ENCODE results near the gene TMEM252. TPM values are rescaled to one million over a fixed set of nuclear protein-coding genes. Genes with fewer than 3 reads are reported as not detected.
A peak's percentile ranks its signal among the peaks of the same experiment; 100 is the strongest.

The TMEM252 gene
- total and polyA plus RNA-seq, 4 donors = not detected

- no peak for TF ChIP-seq CTCF (IDR thresholded peaks at IDR 0.05; ENCODE audit: control extremely low read depth, extremely low read depth)
- Histone ChIP-seq H3K4me1 (ENCODE audit: control insufficient read depth in 5 of 5, insufficient read depth in 5 of 5, low read length in 5 of 5) (peaks cover 3 to 33% (median 14%) of the 10 kb centered on the region in 5 donors), H3K36me3 (ENCODE audit: control insufficient read depth in 4 of 4, insufficient read depth in 4 of 4, low read length in 4 of 4) (no peaks in the 10 kb centered on the region), H3K4me3 (no peak overlapping the region), H3K27me3 (ENCODE audit: control insufficient read depth in 3 of 3, insufficient read depth in 3 of 3, low read length in 2 of 3) (no peaks in the 10 kb centered on the region), H3K9ac (ENCODE audit: insufficient read depth in 1 of 2, low read length in 2 of 2) (no peak overlapping the region), H3K9me3 (ENCODE audit: control insufficient read depth in 4 of 4, insufficient read depth in 3 of 4, low read length in 3 of 4) (peaks cover 0 to 4% (median 0%) of the 10 kb centered on the region in 4 donors), H3K27ac (ENCODE audit: low read depth in 1 of 2, low read length in 1 of 2) (no peak overlapping the region)
- ATAC-seq (ENCODE audit: insufficient read depth, low FRiP score) (no peak), DNase-seq (peak in 1 of 3 donors; percentile 26)
- WGBS, 2 donors = 50 to 68% methylated on average over 2 of the region's 2 CpGs
Observed at GRCh38 chr9:68541568-68541967, 885 bp upstream of the TMEM252 start.

GRCh38 chr9:68538200-68538599 is 2.5 kb downstream of the TMEM252 start:
- WGBS, 2 donors = 75 to 87% methylated on average over 3 of the region's 3 CpGs
- peak overlapping the region; percentile 4 to 78 for H3K27ac ChIP-seq (ENCODE audit: low read depth in 1 of 2, low read length in 1 of 2)

GRCh38 chr9:68537616-68537880 is 3.1 kb downstream of the TMEM252 start:
- Histone ChIP-seq H3K9me3 (ENCODE audit: control insufficient read depth in 4 of 4, insufficient read depth in 3 of 4, low read length in 3 of 4) (peaks cover 0 to 4% (median 0%) of the 10 kb centered on the region in 4 donors), H3K27me3 (ENCODE audit: control insufficient read depth in 3 of 3, insufficient read depth in 3 of 3, low read length in 2 of 3) (no peaks in the 10 kb centered on the region), H3K9ac (ENCODE audit: insufficient read depth in 1 of 2, low read length in 2 of 2) (peak overlapping the region in 1 of 2 donors; percentile 50), H3K36me3 (ENCODE audit: control insufficient read depth in 4 of 4, insufficient read depth in 4 of 4, low read length in 4 of 4) (peaks cover 0 to 7% (median 3%) of the 10 kb centered on the region in 4 donors), H3K27ac (ENCODE audit: low read depth in 1 of 2, low read length in 1 of 2) (peak overlapping the region; percentile 17 to 78), H3K4me3 (no peak overlapping the region), H3K4me1 (ENCODE audit: control insufficient read depth in 5 of 5, insufficient read depth in 5 of 5, low read length in 5 of 5) (peaks cover 3 to 34% (median 13%) of the 10 kb centered on the region in 5 donors)
- DNase-seq (no peak), ATAC-seq (ENCODE audit: insufficient read depth, low FRiP score) (no peak)
- WGBS, 2 donors = 81% methylated on average over 1 of the region's 1 CpG
- no peak for TF ChIP-seq CTCF (IDR thresholded peaks at IDR 0.05; ENCODE audit: control extremely low read depth, extremely low read depth)

More at GRCh38 chr9:68538200-68538599, 2.5 kb downstream of the TMEM252 start:
- peaks cover 0 to 7% (median 3%) of the 10 kb centered on the region in 4 donors for H3K36me3 ChIP-seq (ENCODE audit: control insufficient read depth in 4 of 4, insufficient read depth in 4 of 4, low read length in 4 of 4)
- DNase-seq (peak in 2 of 3 donors; percentile 28 to 34), ATAC-seq (ENCODE audit: insufficient read depth, low FRiP score) (peak; percentile 35)
- no peak for TF ChIP-seq CTCF (IDR thresholded peaks at IDR 0.05; ENCODE audit: control extremely low read depth, extremely low read depth)
- no peaks in the 10 kb centered on the region for H3K27me3 ChIP-seq (ENCODE audit: control insufficient read depth in 3 of 3, insufficient read depth in 3 of 3, low read length in 2 of 3)
- H3K9me3 ChIP-seq (ENCODE audit: control insufficient read depth in 4 of 4, insufficient read depth in 3 of 4, low read length in 3 of 4) = peaks cover 0 to 4% (median 0%) of the 10 kb centered on the region in 4 donors
- H3K9ac ChIP-seq (ENCODE audit: insufficient read depth in 1 of 2, low read length in 2 of 2) = no peak overlapping the region
- no peak overlapping the region for H3K4me3 ChIP-seq
- H3K4me1 ChIP-seq (ENCODE audit: control insufficient read depth in 5 of 5, insufficient read depth in 5 of 5, low read length in 5 of 5) = peaks cover 3 to 34% (median 13%) of the 10 kb centered on the region in 5 donors
